H1 (cell line): ENCODE data around the gene PRRT1B. TPM values are rescaled to one million over a fixed set of nuclear protein-coding genes. Genes with fewer than 3 reads are reported as not detected.

ENCODE experiments used
- CTCF ChIA-PET: fragments of 300-600 bp; sonication (Branson Sonifier 250); formaldehyde crosslinking; loops from one replicate; lab custom pipeline; 2021; ENCODE audit not compliant: partially characterized antibody; lab: Charles Lee
- POLR2A ChIA-PET: fragments of 300-600 bp; sonication (Branson Sonifier 250); formaldehyde crosslinking; loops from one replicate; lab custom pipeline; 2021; ENCODE audit warnings: inconsistent platforms; ENCODE audit not compliant: partially characterized antibody; lab: Charles Lee
- DNase-seq, 2 experiments: peaks; one replicate each; pipeline versions ENCODE4 v3.0.0 to v3.0.0-alpha.2; 2010 to 2022; ENCODE audit warnings: low spot score in 2 of 2, low read depth in 1 of 2, mixed read lengths in 1 of 2
- FAIRE-seq: peaks from 2 replicates; lab custom pipeline; 2011; peaks lifted over from hg19 to GRCh38; lab: Jason Lieb, UNC
- H2AFZ ChIP-seq: 2 replicates; pipeline ENCODE4 v1.8.1; 2012; ENCODE audit warnings: low read length, inconsistent platforms
- H2AK5ac ChIP-seq: 2 replicates; pipeline ENCODE4 v1.6.1; 2013; ENCODE audit warnings: low read depth, low read length
- H2BK120ac ChIP-seq: replicated peaks from 2 replicates; pipeline ENCODE3; 2013; ENCODE audit warnings: low read depth, low read length, inconsistent platforms
- H2BK12ac ChIP-seq: 2 replicates; pipeline ENCODE4 v1.6.1; 2013; ENCODE audit warnings: low read depth, low read length
- H2BK15ac ChIP-seq: 2 replicates; pipeline ENCODE4 v1.6.1; 2013; ENCODE audit warnings: low read length
- H2BK20ac ChIP-seq: 2 replicates; pipeline ENCODE4 v1.6.1; 2013; ENCODE audit warnings: low read length
- H2BK5ac ChIP-seq: 2 replicates; pipeline ENCODE4 v1.6.1; 2013; ENCODE audit warnings: low read depth, low read length
- H3K14ac ChIP-seq: 2 replicates; pipeline ENCODE4 v1.6.1; 2013; ENCODE audit warnings: inconsistent platforms; ENCODE audit not compliant: insufficient read length
- H3K18ac ChIP-seq: 2 replicates; pipeline ENCODE4 v1.6.1; 2013; ENCODE audit warnings: low read length; ENCODE audit errors: extremely low read depth
- H3K23ac ChIP-seq: 2 replicates; pipeline ENCODE4 v1.6.1; 2013; ENCODE audit warnings: inconsistent platforms; ENCODE audit not compliant: insufficient read length
- H3K23me2 ChIP-seq: 2 replicates; pipeline ENCODE4 v1.6.1; 2013; ENCODE audit warnings: low read depth, low read length
- H3K27ac ChIP-seq: 2 replicates; pipeline ENCODE4 v1.6.1; 2011; ENCODE audit warnings: low read depth, low read length, inconsistent platforms
- H3K27me3 ChIP-seq, 4 experiments: replicated peaks in 1 of 4; 1 replicate in 1 of 4; 2 replicates in 3 of 4; pipeline versions ENCODE4 v1.6.1 to v1.8.1; 2011 to 2013; ENCODE audit warnings: low read length in 3 of 4, mild to moderate bottlenecking in 3 of 4, inconsistent platforms in 2 of 4, mixed read lengths in 2 of 4, moderate library complexity in 1 of 4; ENCODE audit not compliant: control insufficient read depth in 3 of 4, insufficient read depth in 3 of 4; ENCODE audit errors: extremely low read depth in 1 of 4
- H3K36me3 ChIP-seq, 4 experiments: 2 replicates each; pipeline versions ENCODE4 v1.6.1 to v1.8.1; 2011 to 2013; ENCODE audit warnings: mild to moderate bottlenecking in 4 of 4, low read length in 3 of 4, moderate library complexity in 2 of 4, control low read depth in 1 of 4, inconsistent platforms in 1 of 4; ENCODE audit not compliant: insufficient read depth in 4 of 4, control insufficient read depth in 2 of 4
- H3K4ac ChIP-seq: replicated peaks from 2 replicates; pipeline ENCODE3; 2013; ENCODE audit warnings: low read length, low read depth, mixed read lengths, inconsistent platforms; ENCODE audit not compliant: insufficient read length
- H3K4me1 ChIP-seq, 4 experiments: replicated peaks in 1 of 4; 1 replicate in 1 of 4; 2 replicates in 3 of 4; pipeline versions ENCODE4 v1.6.1 to v1.8.1; 2011 to 2013; ENCODE audit warnings: low read length in 3 of 4, inconsistent platforms in 2 of 4, mixed read lengths in 1 of 4; ENCODE audit not compliant: insufficient read depth in 4 of 4, control insufficient read depth in 3 of 4
- H3K4me2 ChIP-seq, 2 experiments: 2 replicates each; pipeline versions ENCODE4 v1.6.1 to v1.8.1; 2011 to 2013; ENCODE audit warnings: low read depth in 2 of 2, low read length in 2 of 2, control low read depth in 1 of 2, inconsistent platforms in 1 of 2, mild to moderate bottlenecking in 1 of 2; ENCODE audit not compliant: insufficient read depth in 1 of 2
- H3K4me3 ChIP-seq, 4 experiments: fragments of 200-600, 300-600 bp in 1 of 4; sonication (generic), shearing (Covaris generic), sonication (Bioruptor Twin) in 1 of 4; 2 replicates each; pipeline versions ENCODE4 v1.5.1 to v1.8.1; 2011 to 2016; ENCODE audit warnings: low read length in 4 of 4, low read depth in 3 of 4, control low read depth in 2 of 4, inconsistent platforms in 2 of 4, mild to moderate bottlenecking in 2 of 4, mixed read lengths in 1 of 4, moderate library complexity in 1 of 4; ENCODE audit not compliant: insufficient read depth in 2 of 4; ENCODE audit errors: extremely low read depth in 1 of 4
- H3K56ac ChIP-seq: replicated peaks from 2 replicates; pipeline ENCODE3; 2013; ENCODE audit warnings: low read depth, mild to moderate bottlenecking, mixed read lengths, low read length, inconsistent platforms; ENCODE audit not compliant: insufficient read length
- H3K79me1 ChIP-seq: 2 replicates; pipeline ENCODE4 v1.6.1; 2013; ENCODE audit warnings: low read depth, low read length, control low read depth
- H3K79me2 ChIP-seq, 2 experiments: 2 replicates each; pipeline versions ENCODE4 v1.6.1 to v1.8.1; 2012 to 2013; ENCODE audit warnings: low read length in 2 of 2, mild to moderate bottlenecking in 2 of 2, inconsistent platforms in 1 of 2; ENCODE audit not compliant: insufficient read depth in 2 of 2, control insufficient read depth in 1 of 2
- H3K9ac ChIP-seq, 4 experiments: replicated peaks in 1 of 4; 1 replicate in 1 of 4; 2 replicates in 3 of 4; pipeline versions ENCODE4 v1.6.1 to v1.8.1; 2011 to 2013; ENCODE audit warnings: low read depth in 3 of 4, low read length in 3 of 4, control low read depth in 2 of 4, mild to moderate bottlenecking in 2 of 4, moderate library complexity in 2 of 4, inconsistent platforms in 1 of 4; ENCODE audit errors: extremely low read depth in 1 of 4
- H3K9me3 ChIP-seq, 2 experiments: 2 replicates each; pipeline versions ENCODE4 v1.6.1 to v1.8.1; 2012 to 2013; ENCODE audit warnings: mild to moderate bottlenecking in 2 of 2, moderate library complexity in 2 of 2, control low read depth in 1 of 2, inconsistent platforms in 1 of 2, low read depth in 1 of 2, low read length in 1 of 2, mixed read lengths in 1 of 2; ENCODE audit not compliant: insufficient read depth in 2 of 2
- H4K20me1 ChIP-seq, 2 experiments: replicated peaks in 1 of 2; 2 replicates each; pipeline versions ENCODE3 to v1.8.1; 2011 to 2013; ENCODE audit warnings: inconsistent platforms in 2 of 2, low read length in 2 of 2, mild to moderate bottlenecking in 1 of 2; ENCODE audit not compliant: insufficient read depth in 2 of 2, control insufficient read depth in 1 of 2
- H4K5ac ChIP-seq: 2 replicates; pipeline ENCODE4 v1.6.1; 2013; ENCODE audit warnings: low read length, low read depth, mixed read lengths, inconsistent platforms; ENCODE audit not compliant: insufficient read length
- H4K8ac ChIP-seq: 2 replicates; pipeline ENCODE4 v1.8.0; 2013; ENCODE audit warnings: mild to moderate bottlenecking, moderate library complexity, low read length, inconsistent platforms; ENCODE audit not compliant: insufficient read depth; ENCODE audit errors: extremely low read depth
- H4K91ac ChIP-seq: replicated peaks from 2 replicates; pipeline ENCODE3; 2013; ENCODE audit warnings: low read length, mixed read lengths, inconsistent platforms; ENCODE audit not compliant: insufficient read length
- ASH2L ChIP-seq: fragments of 200-600, 300-600 bp; sonication (generic); IDR thresholded peaks from one replicate; pipeline ENCODE4 v1.7.1; 2017; ENCODE audit warnings: low read length
- BACH1 ChIP-seq: IDR thresholded peaks from 2 replicates; pipeline ENCODE4 v1.6.1; 2012; ENCODE audit warnings: low read length, improper control_type of control experiment
- BRCA1 ChIP-seq: IDR thresholded peaks from 2 replicates; pipeline ENCODE4 v1.6.1; 2012; ENCODE audit warnings: low read depth, low read length, improper control_type of control experiment
- FOSL1 ChIP-seq: IDR thresholded peaks from 2 replicates; pipeline ENCODE4 v1.6.1; 2011; ENCODE audit warnings: mild to moderate bottlenecking, low read depth, low read length, moderate library complexity; ENCODE audit not compliant: insufficient read depth
- JUND ChIP-seq: IDR thresholded peaks from 2 replicates; pipeline ENCODE4 v1.6.1; 2011; ENCODE audit warnings: mild to moderate bottlenecking, improper control_type of control experiment, low read length
- KDM4A ChIP-seq: IDR thresholded peaks from one replicate; pipeline ENCODE4 v1.7.1; 2012; ENCODE audit warnings: low read depth, mild to moderate bottlenecking, moderate library complexity, low read length, inconsistent platforms; ENCODE audit not compliant: severe bottlenecking
- MAFK ChIP-seq: IDR thresholded peaks from 2 replicates; pipeline ENCODE4 v1.6.1; 2012; ENCODE audit warnings: low read depth, mild to moderate bottlenecking, improper control_type of control experiment, low read length
- RNF2 ChIP-seq: fragments of 200-900, 300-1000 bp; sonication (generic); IDR thresholded peaks from 2 replicates; pipeline ENCODE4 v1.7.1; 2016; ENCODE audit warnings: borderline replicate concordance, low read depth, mild to moderate bottlenecking, antibody characterized with exemption, low read length; ENCODE audit not compliant: poor library complexity, severe bottlenecking; ENCODE audit errors: missing control alignments
- RXRA ChIP-seq: IDR thresholded peaks from 2 replicates; pipeline ENCODE4 v1.6.1; 2011; ENCODE audit warnings: low read depth, mild to moderate bottlenecking, low read length, moderate library complexity; ENCODE audit not compliant: insufficient read depth
- TAF1 ChIP-seq: IDR thresholded peaks from 2 replicates; pipeline ENCODE4 v1.6.1; 2011; ENCODE audit warnings: mild to moderate bottlenecking, low read depth, low read length
- TCF12 ChIP-seq: IDR thresholded peaks from 2 replicates; pipeline ENCODE4 v1.6.1; 2011; ENCODE audit warnings: low read depth, mild to moderate bottlenecking, low read length
- WGBS, 2 experiments: shearing (Covaris generic) in 1 of 2; methylation state at CpG; one replicate each; pipeline versions ENCODE4 v1.1.6 to v1.1.7; 2013 to 2015; ENCODE audit warnings: low lambda C conversion rate in 2 of 2, mixed read lengths in 2 of 2, inconsistent platforms in 1 of 2, low coverage in 1 of 2, missing lambda C conversion rate in 1 of 2; ENCODE audit not compliant: insufficient replicate concordance in 2 of 2, insufficient coverage in 1 of 2, insufficient read length in 1 of 2; ENCODE audit errors: extremely low coverage in 1 of 2, missing lambda C conversion rate in 1 of 2; 5-methylcytosine and 5-hydroxymethylcytosine counted together
- polyA plus RNA-seq, 7 experiments: library from polyadenylated mRNA; depleted of rRNA in 3 of 7; stranded (reverse) in 5 of 7; unstranded in 2 of 7; fragments of >200 nt in 5 of 7; fragments of 200-250 nt in 2 of 7; gene quantifications; 1 replicate in 5 of 7; 2 replicates in 1 of 7; 4 replicates in 1 of 7; pipeline versions ENCODE4 v1.2.1 to v1.2.3, GENCODE V29; 2011 to 2013; ENCODE audit warnings: missing spikeins in 2 of 7, mixed read lengths in 2 of 7
- total RNA-seq: library from RNA; stranded (reverse); fragmentation: NEBNext Ultra II Directional; extraction: Animal tissue kit (Norgen Biotek cat#: 25700); gene quantifications from 2 replicates; pipeline ENCODE4 v1.2.1, GENCODE V29; 2021
- TF ChIP-seq, protein P1 (sequence below): IDR thresholded peaks from 2 replicates; pipeline ENCODE4 v1.6.1; 2012; ENCODE audit warnings: inconsistent platforms

The PRRT1B gene
- total and polyA plus RNA-seq, 2 of the 8 experiments (the other 6 are each of a cell fraction or from before 2014, with no cell fraction given): 0.30 to 1.2 TPM

DNA sequence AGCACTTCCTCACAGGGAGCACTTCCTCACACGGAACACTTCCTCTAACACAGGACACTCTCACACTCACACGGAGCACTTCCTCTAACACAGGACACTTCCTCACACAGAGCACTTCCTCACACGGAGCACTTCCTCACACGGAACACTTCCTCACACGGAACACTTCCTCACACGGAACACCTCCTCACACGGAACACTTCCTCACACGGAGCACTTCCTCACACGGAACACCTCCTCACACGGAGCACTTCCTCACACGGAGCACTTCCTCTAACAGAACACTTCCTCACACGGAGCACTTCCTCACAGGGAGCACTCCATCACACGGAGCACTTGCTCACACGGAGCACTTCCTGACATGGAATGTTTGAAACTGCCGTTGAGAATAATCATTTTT is 29.2 kb upstream of the PRRT1B start:
- H3K4ac ChIP-seq: no peak overlapping the region
- no peak overlapping the region for H3K18ac ChIP-seq
- H2BK12ac ChIP-seq: no peak overlapping the region
- H4K8ac ChIP-seq: no peak overlapping the region
- H3K4me3 ChIP-seq: no peak overlapping the region
- POLR2A ChIA-PET: no interaction called here
- no peaks in the 10 kb centered on the region for H3K4me1 ChIP-seq
- CTCF ChIA-PET: no interaction called here
- peaks cover 21 to 66% (median 48%) of the 10 kb centered on the region in 4 experiments for H3K36me3 ChIP-seq
- FAIRE-seq (no peak), DNase-seq (no peak)
- 86% methylated on average over 14 of the region's 15 CpGs; no CpG with 5 or more reads in 1 of the 2 experiments for WGBS, 2 experiments
- no peak overlapping the region for H2BK20ac ChIP-seq
- no peak overlapping the region for H3K27ac ChIP-seq
- H2BK120ac ChIP-seq: no peak overlapping the region
- H3K9me3 ChIP-seq: peaks cover 3 to 5% of the 10 kb centered on the region in 2 experiments; a peak in 2 of 4 replicates
- no peak overlapping the region for H4K91ac ChIP-seq
- no peak overlapping the region for H2AFZ ChIP-seq
- no peak overlapping the region for H2AK5ac ChIP-seq
- H3K56ac ChIP-seq: no peak overlapping the region
- no peak overlapping the region for H3K14ac ChIP-seq
- no peak overlapping the region for H2BK5ac ChIP-seq
- no peak for TF ChIP-seq KDM4A
- no peak for TF ChIP-seq BRCA1
- TF ChIP-seq, protein P1, sequence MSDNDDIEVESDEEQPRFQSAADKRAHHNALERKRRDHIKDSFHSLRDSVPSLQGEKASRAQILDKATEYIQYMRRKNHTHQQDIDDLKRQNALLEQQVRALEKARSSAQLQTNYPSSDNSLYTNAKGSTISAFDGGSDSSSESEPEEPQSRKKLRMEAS: no peak
- no peak for TF ChIP-seq RXRA
- TF ChIP-seq FOSL1: no peak
- no peak for TF ChIP-seq TCF12
- no peak for TF ChIP-seq JUND
- TF ChIP-seq MAFK: no peak
- no peak for TF ChIP-seq TAF1
- TF ChIP-seq ASH2L: no peak
- no peak for TF ChIP-seq RNF2
- TF ChIP-seq BACH1: no peak
- no peak overlapping the region for H2BK15ac ChIP-seq
- no peak overlapping the region for H3K9ac ChIP-seq
- no peak overlapping the region for H3K4me2 ChIP-seq
- H3K79me1 ChIP-seq: no peaks in the 10 kb centered on the region
- H3K27me3 ChIP-seq: no peaks in the 10 kb centered on the region
- H4K5ac ChIP-seq: no peak overlapping the region
- H4K20me1 ChIP-seq: peaks cover under 1% of the 10 kb centered on the region in 2 experiments
- H3K23me2 ChIP-seq: no peaks in the 10 kb centered on the region
- no peaks in the 10 kb centered on the region for H3K79me2 ChIP-seq
- no peak overlapping the region for H3K23ac ChIP-seq
